GM12891 (cell line): ENCODE results near the gene RAB38.

ENCODE experiments used
- PAX5 ChIP-seq: IDR thresholded peaks from 2 replicates; pipeline ENCODE4 v1.6.1; 2011; ENCODE audit warnings: low read length, moderate library complexity, mild to moderate bottlenecking; ENCODE audit not compliant: insufficient read depth, severe bottlenecking
- POLR2A ChIP-seq: IDR thresholded peaks from 2 replicates; pipeline ENCODE4 v1.6.1; 2011; ENCODE audit warnings: low read depth, low read length, control low read depth
- POLR2AphosphoS5 ChIP-seq: IDR thresholded peaks from 2 replicates; pipeline ENCODE4 v1.6.1; 2011; ENCODE audit warnings: low read depth, low read length, control low read depth
- TAF1 ChIP-seq: IDR thresholded peaks from 2 replicates; pipeline ENCODE4 v1.6.1; 2011; ENCODE audit warnings: low read depth, low read length, control low read depth

DNA sequence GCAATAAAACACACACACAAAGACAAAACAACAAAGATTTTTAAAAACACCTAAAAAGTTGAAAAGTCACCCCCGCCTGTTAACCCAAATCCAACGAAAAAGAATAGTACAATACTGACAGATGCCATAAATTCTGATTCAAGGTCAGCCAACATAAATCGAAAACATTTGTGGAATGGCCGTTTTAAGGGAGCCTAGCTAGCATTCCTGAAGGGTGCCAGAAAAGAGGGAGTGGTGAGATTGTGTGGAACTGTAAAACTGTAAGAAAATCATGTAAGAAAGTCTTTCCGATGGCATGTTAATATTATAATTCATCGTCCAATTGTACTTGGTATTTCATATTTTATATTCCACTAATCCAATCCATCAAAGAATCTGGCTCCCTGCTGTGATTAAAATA lies 75.1 kb downstream of the RAB38 start:
- no peak for TF ChIP-seq TAF1
- no peak for TF ChIP-seq POLR2A
- TF ChIP-seq POLR2AphosphoS5 = no peak
- TF ChIP-seq PAX5 = no peak
